A204.1 (cell line): ENCODE data around the gene CD96.
"Not testable (repeated sequence)": the region's sequence is repeated elsewhere in the genome, so short reads cannot be mapped to it uniquely, and the experiment has no call there.

Experiments
- FAIRE-seq: peaks from 2 replicates; lab custom pipeline; 2012; peaks lifted over from hg19 to GRCh38; lab: Jason Lieb, UNC

CD96 gene

GRCh38 chr3:111541911-111542483, at the start of gene CD96:
Gene CD96 (plus strand): TSS chr3:111542197. CDS start chr3:111542249, 52 bp downstream.
- FAIRE-seq = no peak

GRCh38 chr3:111493276-111493675, 48.7 kb upstream of the CD96 start:
- FAIRE-seq = no peak

DNA sequence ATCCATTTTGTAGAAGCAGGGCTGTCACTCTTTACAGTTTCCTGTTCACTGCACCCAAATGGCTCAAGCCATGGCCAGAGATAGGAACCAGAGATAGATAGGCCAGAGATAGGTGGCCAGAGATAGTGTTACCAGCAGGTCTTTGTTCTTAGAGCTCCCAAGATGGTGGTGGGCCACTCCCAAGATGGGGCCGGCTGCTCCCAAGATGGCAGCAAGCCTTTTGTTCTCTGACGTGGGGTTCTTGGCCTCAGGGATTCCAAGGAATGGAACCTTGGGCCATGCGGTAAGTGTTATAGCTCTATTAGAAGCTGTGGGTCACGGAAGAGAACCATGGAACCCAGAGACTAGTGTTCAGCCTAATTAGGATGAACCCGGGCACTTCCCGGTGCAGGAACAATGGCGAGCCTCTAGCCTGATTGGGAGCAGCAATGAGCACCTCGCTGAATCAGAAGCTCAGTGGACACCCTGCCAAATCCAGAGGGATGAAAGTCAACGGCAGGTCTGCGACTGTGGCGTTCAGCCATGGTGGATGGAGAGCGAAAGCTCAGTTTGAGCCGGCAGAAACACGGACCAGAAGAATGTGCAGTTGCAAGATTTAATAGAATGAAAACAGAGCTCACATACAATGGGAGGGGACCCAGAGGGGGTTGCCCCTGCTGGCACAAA, 45.0 kb upstream of the CD96 start:
- no peak for FAIRE-seq

GRCh38 chr3:111498022-111498421, 44.0 kb upstream of the CD96 start:
- FAIRE-seq = no peak

DNA sequence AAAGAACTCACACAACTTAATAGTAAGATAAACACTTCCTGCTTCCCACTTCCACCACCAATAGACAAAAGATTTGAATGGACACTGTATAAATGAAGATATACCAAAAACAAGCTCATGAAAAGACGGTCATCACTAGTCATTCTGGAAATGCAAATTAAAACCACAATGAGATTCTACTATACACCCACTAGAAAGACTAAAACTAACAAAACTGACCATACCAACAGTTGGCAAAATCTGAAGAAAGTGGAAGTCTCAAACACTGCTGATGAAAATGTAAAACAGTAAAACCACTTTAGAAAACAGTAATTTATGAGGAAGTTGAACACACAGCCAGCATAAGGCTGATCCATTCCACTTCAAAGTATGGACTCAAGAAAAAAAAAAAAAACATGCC, 35.6 kb upstream of the CD96 start:
- FAIRE-seq = no peak

GRCh38 chr3:111509308-111509707, 32.7 kb upstream of the CD96 start:
- no peak for FAIRE-seq

- no peak for FAIRE-seq
Measured at GRCh38 chr3:111517801-111518200, 24.2 kb upstream of the CD96 start.

DNA sequence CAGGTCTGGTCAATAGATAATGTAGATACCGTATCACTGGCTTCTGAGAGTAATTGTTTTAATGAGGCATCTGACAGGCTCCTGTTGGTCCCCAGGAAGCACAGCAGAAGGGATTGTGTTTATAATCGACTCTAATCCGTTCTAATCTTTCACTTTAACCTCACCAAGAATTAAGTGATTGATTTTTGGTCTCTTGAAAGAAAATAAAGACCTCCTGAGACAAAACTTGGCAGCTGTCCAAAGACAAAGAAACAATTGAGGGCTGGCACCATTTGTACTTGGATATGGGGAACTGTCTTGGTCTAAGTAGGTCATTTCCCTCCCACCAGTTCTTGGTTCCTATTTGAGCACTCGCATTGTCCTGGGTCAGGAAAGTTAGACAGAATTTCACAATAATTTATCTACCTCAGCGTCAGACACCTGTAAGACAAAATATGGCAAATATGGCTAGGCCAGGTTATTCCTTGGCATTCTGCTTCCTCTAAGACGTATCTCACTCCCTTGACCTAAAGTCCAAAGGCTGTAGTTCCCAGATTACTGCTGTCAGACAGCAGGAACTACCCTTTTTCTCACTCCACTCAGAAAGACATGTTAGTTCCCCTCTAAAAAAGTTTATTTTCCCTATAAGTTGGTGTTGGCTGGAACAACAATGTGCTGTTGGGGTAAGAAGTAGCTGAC, 22.7 kb upstream of the CD96 start:
- no peak for FAIRE-seq

- no peak for FAIRE-seq
Measured at GRCh38 chr3:111521891-111522290, 20.1 kb upstream of the CD96 start.

DNA sequence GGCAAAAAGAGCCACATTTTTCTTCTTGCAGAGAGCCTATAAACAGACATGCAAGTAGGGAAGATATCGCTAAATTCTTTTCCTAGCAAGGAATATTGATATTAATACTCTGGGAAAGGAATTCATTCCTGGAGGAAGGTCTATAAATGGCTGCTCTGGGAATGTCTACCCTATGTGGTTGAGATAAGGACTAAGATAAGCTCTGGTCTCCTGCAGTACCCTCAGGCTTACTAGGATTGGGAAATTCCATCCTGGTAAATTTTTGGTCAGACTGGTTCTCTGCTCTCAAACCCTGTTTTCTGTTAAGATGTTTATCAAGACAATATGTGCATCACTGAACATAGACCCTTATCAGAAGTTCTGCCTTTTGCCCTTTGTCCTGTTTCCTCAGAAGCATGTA, 17.5 kb upstream of the CD96 start:
- not testable (repeated sequence) for FAIRE-seq

GRCh38 chr3:111531446-111531845, 10.6 kb upstream of the CD96 start:
- no peak for FAIRE-seq

- FAIRE-seq = no peak
Measured at GRCh38 chr3:111534701-111535100, 7.3 kb upstream of the CD96 start.

DNA sequence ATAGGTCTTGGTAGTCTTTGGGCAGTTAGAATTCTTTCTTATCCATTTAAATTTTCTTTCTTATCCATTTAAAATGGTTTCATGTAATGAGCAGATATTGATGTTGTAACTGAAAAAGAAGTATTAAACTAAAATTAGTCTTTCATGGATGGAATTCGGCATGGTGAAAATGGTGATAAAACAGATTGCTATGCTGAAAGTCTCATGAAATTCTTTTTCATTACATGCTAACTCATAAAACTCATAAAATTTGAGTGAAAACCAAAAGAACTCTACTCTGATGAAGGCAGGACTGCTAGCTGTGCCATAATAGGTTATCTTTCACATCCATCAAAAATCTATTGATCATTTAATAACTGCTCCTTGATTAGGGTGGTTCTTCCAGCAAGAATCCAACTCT, 3.9 kb upstream of the CD96 start:
- no peak for FAIRE-seq

- no peak for FAIRE-seq
Measured at GRCh38 chr3:111538681-111539083, 3.3 kb upstream of the CD96 start.

DNA sequence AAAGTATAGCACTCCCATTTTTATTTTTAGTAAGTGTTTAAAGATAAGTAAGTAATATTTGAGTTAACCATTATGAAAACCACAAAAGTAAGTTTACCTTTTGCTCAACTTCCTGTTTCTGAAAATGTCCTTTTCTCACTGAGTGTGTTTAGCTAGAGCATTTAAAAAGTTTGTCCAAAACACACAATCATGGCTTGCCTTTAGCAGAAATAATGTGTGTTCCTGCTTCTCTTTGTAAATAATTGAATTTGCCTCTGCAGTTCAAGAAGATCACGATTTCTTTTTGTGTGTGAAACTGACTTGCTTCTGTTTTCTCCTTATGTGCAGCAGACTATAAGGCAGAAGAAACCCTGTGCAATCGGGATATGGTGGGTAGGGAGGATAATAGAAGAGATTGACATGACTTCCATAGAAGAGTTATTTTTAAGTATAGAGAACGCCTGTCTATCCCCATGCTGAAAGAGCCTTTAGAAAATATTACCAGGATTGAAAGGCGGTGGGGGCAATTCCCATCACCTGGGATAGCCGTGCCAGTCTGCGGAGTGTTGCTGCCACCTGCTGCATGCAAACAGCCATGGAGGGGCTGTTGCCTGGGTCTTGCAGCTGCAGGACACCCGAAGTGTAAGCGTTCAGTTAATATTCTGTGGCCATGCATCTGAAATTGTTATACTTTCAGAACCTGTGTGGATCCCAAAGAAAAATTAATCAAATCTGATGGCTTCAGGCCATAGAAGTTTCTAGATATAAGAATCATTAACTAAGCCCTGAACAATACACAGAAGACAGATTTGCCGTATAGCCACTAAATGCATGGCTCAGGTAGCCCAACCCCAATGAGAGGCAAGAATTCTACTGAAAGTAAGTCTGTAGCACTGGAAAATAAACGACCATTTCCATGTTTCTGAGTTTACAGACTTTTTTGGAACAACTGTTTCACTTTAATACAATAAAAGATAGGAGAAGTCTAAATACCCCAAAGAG, 2.4 kb upstream of the CD96 start:
- no peak for FAIRE-seq

GRCh38 chr3:111541391-111541790, 606 bp upstream of the CD96 start:
- FAIRE-seq = no peak

DNA sequence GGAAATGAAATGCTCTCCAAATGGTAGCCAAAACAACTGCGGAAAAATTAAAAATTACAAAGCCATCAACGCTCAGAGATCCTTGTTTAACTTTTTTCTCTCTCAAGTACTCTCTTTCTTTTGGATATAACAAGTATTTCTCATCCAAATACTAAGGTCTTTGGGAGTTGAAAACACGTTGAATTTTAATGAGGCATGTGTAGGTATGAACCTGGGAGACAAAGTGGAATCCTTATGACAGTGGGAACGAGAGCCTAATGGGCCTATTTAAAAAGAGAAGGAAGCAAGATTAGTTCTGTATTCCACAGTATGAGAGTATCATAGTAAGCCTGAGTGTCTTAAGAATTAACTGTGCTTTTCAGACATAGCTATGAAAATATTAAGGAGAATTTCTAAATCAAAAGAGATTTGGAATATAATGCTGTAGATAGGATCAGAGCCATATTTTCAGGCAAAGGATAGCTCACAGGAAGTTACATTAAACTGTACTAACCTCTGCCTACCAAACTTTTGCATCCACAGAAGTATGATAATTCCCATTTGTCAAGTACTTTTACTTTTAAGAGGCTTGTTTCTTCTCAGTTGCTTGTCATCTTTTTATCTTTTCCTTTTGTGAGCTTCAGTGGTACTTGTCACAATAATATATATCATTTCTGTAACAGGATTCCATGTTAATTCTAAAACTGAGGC, 759 bp downstream of the CD96 start:
- FAIRE-seq = no peak

- FAIRE-seq = no peak
Measured at GRCh38 chr3:111545349-111545748, 3.4 kb downstream of the CD96 start.

DNA sequence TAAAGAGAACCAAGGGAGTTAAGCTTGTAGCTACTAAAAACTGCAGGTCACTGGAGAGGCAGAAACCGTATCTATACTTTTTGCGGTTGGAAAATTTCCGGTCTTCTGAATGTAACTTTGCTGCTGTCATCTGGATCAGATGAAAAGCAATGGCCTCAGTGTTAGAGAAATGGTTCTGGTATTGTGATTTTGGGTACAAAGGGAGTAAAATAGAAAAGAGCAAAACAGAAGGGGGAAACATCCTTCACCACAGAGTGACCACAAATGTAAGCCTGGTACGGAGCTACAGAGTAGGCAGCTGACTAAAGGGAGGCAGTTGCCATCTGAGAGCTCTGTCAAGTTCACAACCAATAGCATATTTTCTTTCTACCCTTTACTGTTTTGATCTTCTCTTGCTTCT, 5.6 kb downstream of the CD96 start:
- FAIRE-seq = no peak

- no peak for FAIRE-seq
Measured at GRCh38 chr3:111548092-111548491, 6.1 kb downstream of the CD96 start.

DNA sequence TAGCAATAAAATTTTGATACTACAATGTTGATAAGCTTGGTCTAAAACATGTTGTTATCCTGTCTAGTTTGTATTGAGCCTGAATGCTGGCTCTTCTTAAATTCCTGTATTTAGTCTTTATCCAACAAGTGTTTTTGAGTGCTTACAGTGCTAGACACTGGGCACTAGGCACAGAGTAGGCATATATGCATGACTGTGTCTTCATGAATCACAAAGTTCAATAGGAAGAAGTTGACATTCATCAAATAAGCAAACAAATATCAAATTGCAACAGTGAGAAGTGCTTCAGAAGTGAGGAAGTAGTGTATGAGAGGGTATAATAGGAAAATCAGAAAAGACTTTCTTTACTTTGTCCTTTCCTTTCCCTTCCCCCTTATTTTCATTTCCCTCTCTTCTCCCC, 6.8 kb downstream of the CD96 start:
- FAIRE-seq = no peak

- FAIRE-seq = not testable (repeated sequence)
Measured at GRCh38 chr3:111561902-111562301, 19.9 kb downstream of the CD96 start.
